IMR-90 (cell line): Measurements from ENCODE around the gene HSPB1. TPM values are rescaled to one million over a fixed set of nuclear protein-coding genes. Genes with fewer than 3 reads are reported as not detected.

Experiments used
- ATAC-seq: fragments of 200-7000 bp; cut with Tn5 transposase; 2 replicates; pipeline ENCODE4 v1.9.1; 2020; ENCODE audit warnings: low read depth, mild to moderate bottlenecking, moderate library complexity
- BruUV-seq: library from RNA; stranded (reverse); fragments of 400-500 nt; replicated peaks from 2 replicates; lab custom pipeline; 2021; lab: Mats Ljungman, UMichigan
- CTCF ChIA-PET: fragments of 300-600 bp; formaldehyde crosslinking; extraction: SDS; loops from one replicate; lab custom pipeline; 2021; ENCODE audit warnings: antibody characterized with exemption; lab: Yijun Ruan, JAX
- POLR2A ChIA-PET: fragments of 300-600 bp; sonication (Branson Sonifier 250); formaldehyde crosslinking; loops from one replicate; lab custom pipeline; 2022; ENCODE audit warnings: antibody characterized with exemption; ENCODE audit not compliant: unreplicated experiment; lab: Charles Lee
- DNase-seq: peaks from one replicate; pipeline ENCODE4 v3.0.0; 2013
- H2AFZ ChIP-seq: replicated peaks from 2 replicates; pipeline ENCODE3; 2013; ENCODE audit warnings: low read length, mild to moderate bottlenecking; ENCODE audit not compliant: poor library complexity
- H2AK5ac ChIP-seq: 2 replicates; pipeline ENCODE4 v1.6.1; 2013; ENCODE audit warnings: low read depth, low read length, inconsistent platforms
- H2AK9ac ChIP-seq: replicated peaks from 2 replicates; pipeline ENCODE3; 2013; ENCODE audit warnings: mild to moderate bottlenecking, low read depth, low read length, moderate library complexity; ENCODE audit not compliant: poor library complexity
- H2BK120ac ChIP-seq: 2 replicates; pipeline ENCODE4 v1.6.1; 2013; ENCODE audit warnings: low read depth, low read length, inconsistent platforms
- H2BK15ac ChIP-seq: 3 replicates; pipeline ENCODE4 v1.6.1; 2013; ENCODE audit warnings: low read depth, low read length, inconsistent platforms
- H2BK20ac ChIP-seq: 2 replicates; pipeline ENCODE4 v1.6.1; 2013; ENCODE audit warnings: low read depth, mild to moderate bottlenecking, inconsistent platforms, low read length, moderate library complexity
- H2BK5ac ChIP-seq: 2 replicates; pipeline ENCODE4 v1.6.1; 2013; ENCODE audit warnings: mild to moderate bottlenecking, low read depth, low read length, inconsistent platforms; ENCODE audit not compliant: poor library complexity, severe bottlenecking
- H3K14ac ChIP-seq: replicated peaks from 2 replicates; pipeline ENCODE4 v1.6.1; 2013; ENCODE audit warnings: low read depth, low read length, inconsistent platforms
- H3K18ac ChIP-seq: 2 replicates; pipeline ENCODE4 v1.6.1; 2013; ENCODE audit warnings: low read depth, low read length, control low read depth
- H3K23ac ChIP-seq: 2 replicates; pipeline ENCODE4 v1.6.1; 2013; ENCODE audit warnings: low read depth, low read length, inconsistent platforms
- H3K27ac ChIP-seq: 2 replicates; pipeline ENCODE4 v1.5.1; 2013; ENCODE audit warnings: mild to moderate bottlenecking, control low read depth, low read length; ENCODE audit not compliant: insufficient read depth
- H3K27me3 ChIP-seq: 2 replicates; pipeline ENCODE4 v1.6.1; 2013; ENCODE audit warnings: low read length; ENCODE audit not compliant: control insufficient read depth, insufficient read depth
- H3K36me3 ChIP-seq: 2 replicates; pipeline ENCODE4 v1.6.1; 2013; ENCODE audit warnings: low read length, mixed read lengths; ENCODE audit not compliant: control insufficient read depth, insufficient read depth
- H3K4ac ChIP-seq: 2 replicates; pipeline ENCODE4 v1.6.1; 2013; ENCODE audit warnings: low read depth, low read length, inconsistent platforms
- H3K4me1 ChIP-seq: 2 replicates; pipeline ENCODE4 v1.6.1; 2013; ENCODE audit warnings: low read length, mixed read lengths; ENCODE audit not compliant: control insufficient read depth, insufficient read depth
- H3K4me2 ChIP-seq: 2 replicates; pipeline ENCODE4 v1.6.1; 2013; ENCODE audit warnings: low read depth, mild to moderate bottlenecking, control low read depth, low read length, moderate library complexity
- H3K4me3 ChIP-seq: 2 replicates; pipeline ENCODE4 v1.5.1; 2013; ENCODE audit warnings: low read depth, mild to moderate bottlenecking, control low read depth, low read length, moderate library complexity; ENCODE audit not compliant: insufficient read depth
- H3K56ac ChIP-seq: 2 replicates; pipeline ENCODE4 v1.6.1; 2013; ENCODE audit warnings: low read length, inconsistent platforms; ENCODE audit not compliant: insufficient read depth; ENCODE audit errors: extremely low read depth
- H3K79me1 ChIP-seq, 2 experiments: 2 replicates each; pipeline ENCODE4 v1.6.1; 2013; ENCODE audit warnings: low read length in 2 of 2, inconsistent platforms in 1 of 2, low read depth in 1 of 2
- H3K9ac ChIP-seq: 2 replicates; pipeline ENCODE4 v1.6.1; 2013; ENCODE audit warnings: low read depth, low read length, control low read depth
- H3K9me1 ChIP-seq: 2 replicates; pipeline ENCODE4 v1.6.1; 2013; ENCODE audit warnings: low read length, inconsistent platforms; ENCODE audit not compliant: insufficient read depth
- H3K9me3 ChIP-seq: 2 replicates; pipeline ENCODE4 v1.6.1; 2013; ENCODE audit warnings: low read length; ENCODE audit not compliant: control insufficient read depth, insufficient read depth
- H4K20me1 ChIP-seq: 2 replicates; pipeline ENCODE4 v1.6.1; 2013; ENCODE audit warnings: low read length, inconsistent platforms; ENCODE audit not compliant: insufficient read depth
- H4K5ac ChIP-seq: 2 replicates; pipeline ENCODE4 v1.6.1; 2013; ENCODE audit warnings: mild to moderate bottlenecking, low read depth, low read length, control low read depth
- H4K8ac ChIP-seq, 2 experiments: 2 replicates each; pipeline ENCODE4 v1.6.1; 2013; ENCODE audit warnings: low read depth in 2 of 2, low read length in 2 of 2, control low read depth in 1 of 2, inconsistent platforms in 1 of 2
- H4K91ac ChIP-seq: 2 replicates; pipeline ENCODE4 v1.6.1; 2013; ENCODE audit warnings: low read depth, low read length, inconsistent platforms; ENCODE audit not compliant: insufficient read depth
- WGBS, 2 experiments: methylation state at CpG; one replicate each; pipeline versions ENCODE4 v1.1.5 to v1.1.7; 2013; ENCODE audit warnings: missing lambda C conversion rate in 2 of 2; ENCODE audit not compliant: insufficient read length in 1 of 2; ENCODE audit errors: extremely low coverage in 2 of 2; 5-methylcytosine and 5-hydroxymethylcytosine counted together
- dilution Hi-C: fragments of 300-500 bp; cut with HindIII; formaldehyde crosslinking; loops from one replicate; pipeline ENCODE4 v1.14.3; 2018; ENCODE audit warnings: low sequenced_read_pairs; ENCODE audit not compliant: unreplicated experiment
- in situ Hi-C: fragments of 300-500 bp; cut with MboI; formaldehyde crosslinking; loops from 3 replicates; pipeline ENCODE4 v1.14.3; 2019; ENCODE audit warnings: low sequenced_read_pairs, inconsistent platforms, mixed read lengths
- intact Hi-C: fragments of 100-400 bp; cut with micrococcal nuclease; formaldehyde crosslinking; loops from 2 replicates; pipeline ENCODE4 v1.10.0; 2022
- polyA plus RNA-seq, 3 experiments: library from polyadenylated mRNA; depleted of rRNA; stranded (reverse); fragments of >200 nt; gene quantifications; 2 replicates each; pipeline ENCODE4 v1.2.3, GENCODE V29; 2012; ENCODE audit warnings: low replicate concordance in 1 of 3
- total RNA-seq: library from RNA; depleted of rRNA; stranded (reverse); fragments of >200 nt; gene quantifications from 2 replicates; pipeline ENCODE4 v1.2.3, GENCODE V29; 2012
- TF ChIP-seq, protein P1 (sequence below): fragments of 150-350 bp; IDR thresholded peaks from 2 replicates; pipeline ENCODE4 v1.6.1; 2017; ENCODE audit warnings: mild to moderate bottlenecking, antibody characterized with exemption, low read length, low read depth

HSPB1 gene
- total and polyA plus RNA-seq, 2 of the 4 experiments (the other 2 are of a cell fraction) = 33.2 to 1,363 TPM

DNA sequence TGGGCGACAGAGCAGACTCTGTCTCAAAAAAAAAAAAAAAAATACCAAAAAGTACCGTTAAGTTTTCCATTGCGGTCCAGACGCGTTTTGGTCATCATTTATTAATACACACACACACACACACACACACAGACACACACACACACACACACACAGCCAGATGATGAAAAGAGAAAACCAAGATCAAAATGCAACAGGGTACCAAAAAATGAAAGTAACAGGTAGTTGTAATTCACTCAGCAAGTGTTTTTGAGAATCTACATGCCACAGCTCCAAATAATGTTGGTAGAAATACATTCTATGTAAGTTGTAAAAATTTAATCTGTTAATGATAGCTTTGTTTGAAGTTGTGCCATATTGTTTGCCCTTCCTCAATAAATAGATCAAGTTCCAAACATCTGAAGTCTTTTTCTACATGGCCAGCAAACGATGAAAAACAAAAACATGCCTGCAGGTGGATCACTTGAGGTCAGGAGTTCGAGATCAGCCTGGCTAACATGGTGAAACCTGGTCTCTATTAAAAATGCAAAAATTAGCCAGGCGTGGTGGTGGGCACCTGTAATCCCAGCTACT, 46.9 kb downstream of the HSPB1 start:
- Histone ChIP-seq H3K18ac (no peak overlapping the region), H3K79me1 (peaks cover 9 to 58% of the 10 kb centered on the region in 2 experiments; a peak in 3 of 4 replicates), H3K27me3 (no peaks in the 10 kb centered on the region), H3K27ac (no peak overlapping the region), H2BK15ac (no peak overlapping the region), H3K4me1 (peaks cover 11% of the 10 kb centered on the region), H2BK120ac (no peak overlapping the region), H2AK9ac (no peak overlapping the region), H3K9ac (no peak overlapping the region), H3K4ac (no peak overlapping the region), H4K20me1 (peaks cover 98% of the 10 kb centered on the region), H3K4me2 (no peak overlapping the region), H2BK20ac (no peak overlapping the region), H3K4me3 (no peak overlapping the region), H3K14ac (no peak overlapping the region), H2BK5ac (no peak overlapping the region), H4K8ac (no peak overlapping the region), H4K91ac (no peak overlapping the region), H3K9me3 (no peaks in the 10 kb centered on the region), H4K5ac (no peak overlapping the region), H3K36me3 (peaks cover 53% of the 10 kb centered on the region), H3K56ac (no peak overlapping the region), H3K9me1 (peaks cover 18% of the 10 kb centered on the region), H3K23ac (no peak overlapping the region), H2AFZ (no peak overlapping the region), H2AK5ac (no peak overlapping the region)
- 100% methylated on average over 2 of the region's 8 CpGs; no CpG with 5 or more reads in 1 of the 2 experiments for WGBS, 2 experiments
- ChIA-PET POLR2A (no interaction called here), CTCF (no interaction called here)
- ATAC-seq (no peak), DNase-seq (no peak)
- TF ChIP-seq, protein P1, sequence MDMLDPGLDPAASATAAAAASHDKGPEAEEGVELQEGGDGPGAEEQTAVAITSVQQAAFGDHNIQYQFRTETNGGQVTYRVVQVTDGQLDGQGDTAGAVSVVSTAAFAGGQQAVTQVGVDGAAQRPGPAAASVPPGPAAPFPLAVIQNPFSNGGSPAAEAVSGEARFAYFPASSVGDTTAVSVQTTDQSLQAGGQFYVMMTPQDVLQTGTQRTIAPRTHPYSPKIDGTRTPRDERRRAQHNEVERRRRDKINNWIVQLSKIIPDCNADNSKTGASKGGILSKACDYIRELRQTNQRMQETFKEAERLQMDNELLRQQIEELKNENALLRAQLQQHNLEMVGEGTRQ = no peak
- intact Hi-C loops = no loop called here
- in situ Hi-C loops = no loop called here
- dilution Hi-C loops = no loop called here
- no TSS peak for BruUV-seq
